Astrocyte (in vitro differentiated cells and primary cell): ENCODE measurements around the gene ANP32A. TPM values are rescaled to one million over a fixed set of nuclear protein-coding genes. Genes with fewer than 3 reads are reported as not detected.

ENCODE experiments used
- DNase-seq: peaks from one replicate; pipeline ENCODE4 v3.0.0-alpha.2; 2010; ENCODE audit warnings: low read depth
- FAIRE-seq: peaks from 2 replicates; lab custom pipeline; 2011; peaks lifted over from hg19 to GRCh38; lab: Jason Lieb, UNC
- H2AFZ ChIP-seq: 2 replicates; pipeline ENCODE4 v1.6.0; 2012; ENCODE audit warnings: low read depth, low read length, inconsistent platforms
- H3K27ac ChIP-seq: 2 replicates; pipeline ENCODE4 v1.5.1; 2011; ENCODE audit warnings: low read depth, low read length, inconsistent platforms
- H3K27me3 ChIP-seq: 2 replicates; pipeline ENCODE4 v1.6.0; 2011; ENCODE audit warnings: low read length, inconsistent platforms; ENCODE audit not compliant: insufficient read depth
- H3K36me3 ChIP-seq: 2 replicates; pipeline ENCODE4 v1.5.1; 2011; ENCODE audit warnings: low read length, inconsistent platforms; ENCODE audit not compliant: insufficient read depth
- H3K4me1 ChIP-seq: 2 replicates; pipeline ENCODE4 v1.5.1; 2011; ENCODE audit warnings: low read length, inconsistent platforms; ENCODE audit not compliant: insufficient read depth
- H3K4me2 ChIP-seq: 2 replicates; pipeline ENCODE4 v1.6.0; 2012; ENCODE audit warnings: low read length, inconsistent platforms
- H3K4me3 ChIP-seq: 2 replicates; pipeline ENCODE4 v1.5.1; 2011; ENCODE audit warnings: low read depth, mild to moderate bottlenecking, low read length, inconsistent platforms; ENCODE audit not compliant: insufficient read depth
- H3K79me2 ChIP-seq: 2 replicates; pipeline ENCODE4 v1.6.0; 2012; ENCODE audit warnings: mild to moderate bottlenecking, low read length, inconsistent platforms; ENCODE audit not compliant: insufficient read depth
- H3K9ac ChIP-seq: 2 replicates; pipeline ENCODE4 v1.6.0; 2012; ENCODE audit warnings: mild to moderate bottlenecking, low read length, inconsistent platforms
- H3K9me3 ChIP-seq: 2 replicates; pipeline ENCODE4 v1.5.1; 2012; ENCODE audit warnings: low read depth, mild to moderate bottlenecking, low read length, inconsistent platforms; ENCODE audit not compliant: insufficient read depth
- H4K20me1 ChIP-seq: 2 replicates; pipeline ENCODE4 v1.6.0; 2012; ENCODE audit warnings: low read length, inconsistent platforms; ENCODE audit not compliant: insufficient read depth
- H3K27ac Mint-ChIP-seq: one replicate; pipeline ENCODE4 v1.8.0; 2021; ENCODE audit warnings: mild to moderate bottlenecking, mixed read lengths; ENCODE audit not compliant: unreplicated experiment
- H3K27me3 Mint-ChIP-seq: one replicate; pipeline ENCODE4 v1.8.0; 2021; ENCODE audit warnings: low read depth, mixed read lengths; ENCODE audit not compliant: unreplicated experiment
- H3K36me3 Mint-ChIP-seq: one replicate; pipeline ENCODE4 v1.8.0; 2021; ENCODE audit warnings: low read depth, mixed read lengths; ENCODE audit not compliant: unreplicated experiment
- H3K4me1 Mint-ChIP-seq: one replicate; pipeline ENCODE4 v1.8.0; 2021; ENCODE audit warnings: low read depth, mixed read lengths; ENCODE audit not compliant: unreplicated experiment
- H3K4me3 Mint-ChIP-seq: one replicate; pipeline ENCODE4 v1.8.0; 2021; ENCODE audit warnings: mild to moderate bottlenecking, moderate library complexity, mixed read lengths; ENCODE audit not compliant: unreplicated experiment
- H3K9me3 Mint-ChIP-seq: one replicate; pipeline ENCODE4 v1.8.0; 2021; ENCODE audit warnings: mild to moderate bottlenecking, mixed read lengths; ENCODE audit not compliant: unreplicated experiment
- CTCF ChIP-seq: IDR thresholded peaks from 2 replicates; pipeline ENCODE4 v1.5.1; 2011; ENCODE audit warnings: low read depth, mild to moderate bottlenecking, inconsistent platforms, low read length, moderate library complexity; ENCODE audit not compliant: insufficient read depth
- EZH2 ChIP-seq: IDR thresholded peaks from 2 replicates; pipeline ENCODE4 v1.6.1; 2012; ENCODE audit warnings: mild to moderate bottlenecking, low read length, inconsistent platforms; ENCODE audit not compliant: insufficient read depth
- total RNA-seq: library from RNA; stranded (reverse); gene quantifications from 2 replicates; pipeline ENCODE4 v1.2.1, GENCODE V29; 2021

Gene ANP32A
- total RNA-seq, 1 donor from 2014 or later: 138 TPM

GRCh38 chr15:68807249-68807648 is 13.4 kb downstream of the ANP32A start:
- Mint-ChIP-seq H3K27ac (no peak overlapping the region), H3K4me3 (no peak overlapping the region)
- H3K4me1 ChIP-seq: no peaks in the 10 kb centered on the region

GRCh38 chr15:68806220-68807060 is 14.3 kb downstream of the ANP32A start:
- FAIRE-seq (no peak), DNase-seq (no peak)
- H3K9me3 Mint-ChIP-seq: no peaks in the 10 kb centered on the region
- Histone ChIP-seq H3K9me3 (no peaks in the 10 kb centered on the region), H3K27me3 (no peaks in the 10 kb centered on the region), H3K79me2 (peaks cover 97% of the 10 kb centered on the region), H4K20me1 (peaks cover 91% of the 10 kb centered on the region), H3K27ac (no peak overlapping the region), H3K4me2 (no peak overlapping the region), H2AFZ (no peak overlapping the region), H3K9ac (no peak overlapping the region), H3K36me3 (no peaks in the 10 kb centered on the region), H3K4me3 (no peak overlapping the region), H3K4me1 (no peaks in the 10 kb centered on the region)
- no peak for TF ChIP-seq EZH2
- TF ChIP-seq CTCF: no peak
- H3K4me1 Mint-ChIP-seq: peaks cover 38% of the 10 kb centered on the region
- H3K27ac Mint-ChIP-seq: no peak overlapping the region
- H3K27me3 Mint-ChIP-seq: no peaks in the 10 kb centered on the region
- H3K4me3 Mint-ChIP-seq: no peak overlapping the region
- peaks cover 22% of the 10 kb centered on the region for H3K36me3 Mint-ChIP-seq

More at GRCh38 chr15:68807249-68807648, 13.4 kb downstream of the ANP32A start:
- Histone ChIP-seq H3K79me2 (peaks cover 97% of the 10 kb centered on the region), H3K27ac (no peak overlapping the region), H3K9ac (no peak overlapping the region), H4K20me1 (peaks cover 91% of the 10 kb centered on the region), H3K4me2 (no peak overlapping the region), H3K9me3 (no peaks in the 10 kb centered on the region), H2AFZ (no peak overlapping the region), H3K36me3 (no peaks in the 10 kb centered on the region), H3K4me3 (no peak overlapping the region), H3K27me3 (no peaks in the 10 kb centered on the region)
- Mint-ChIP-seq H3K9me3 (no peaks in the 10 kb centered on the region), H3K4me1 (peaks cover 40% of the 10 kb centered on the region), H3K36me3 (peaks cover 22% of the 10 kb centered on the region), H3K27me3 (no peaks in the 10 kb centered on the region)
- DNase-seq (no peak), FAIRE-seq (no peak)
- TF ChIP-seq EZH2: no peak
- no peak for TF ChIP-seq CTCF

GRCh38 chr15:68802373-68802772 is 18.3 kb downstream of the ANP32A start:
- Histone ChIP-seq H4K20me1 (peaks cover 90% of the 10 kb centered on the region), H3K36me3 (no peaks in the 10 kb centered on the region), H3K9ac (no peak overlapping the region), H3K27ac (no peak overlapping the region), H3K79me2 (peaks cover 93% of the 10 kb centered on the region), H3K4me2 (no peak overlapping the region), H3K4me1 (peaks cover 7% of the 10 kb centered on the region), H3K4me3 (no peak overlapping the region), H3K27me3 (no peaks in the 10 kb centered on the region), H2AFZ (no peak overlapping the region), H3K9me3 (no peaks in the 10 kb centered on the region)
- H3K27ac Mint-ChIP-seq: no peak overlapping the region
- H3K4me1 Mint-ChIP-seq: peaks cover 36% of the 10 kb centered on the region
- DNase-seq: no peak
- no peak for FAIRE-seq
- peaks cover 8% of the 10 kb centered on the region for H3K36me3 Mint-ChIP-seq
- H3K9me3 Mint-ChIP-seq: peaks cover 1% of the 10 kb centered on the region
- no peaks in the 10 kb centered on the region for H3K27me3 Mint-ChIP-seq
- no peak overlapping the region for H3K4me3 Mint-ChIP-seq
- TF ChIP-seq CTCF (no peak), EZH2 (no peak)
